ENCODE results near the gene KRTAP10-8. TPM values are rescaled to one million over a fixed set of nuclear protein-coding genes. Genes with fewer than 3 reads are reported as not detected.
A peak's percentile ranks its signal among the peaks of the same experiment; 100 is the strongest.
"Not testable (repeated sequence)": the region's sequence is repeated elsewhere in the genome, so short reads cannot be mapped to it uniquely, and the experiment has no call there.

Gene KRTAP10-8
- total and polyA plus RNA-seq, 4 experiments from 2014 or later: not detected

DNA sequence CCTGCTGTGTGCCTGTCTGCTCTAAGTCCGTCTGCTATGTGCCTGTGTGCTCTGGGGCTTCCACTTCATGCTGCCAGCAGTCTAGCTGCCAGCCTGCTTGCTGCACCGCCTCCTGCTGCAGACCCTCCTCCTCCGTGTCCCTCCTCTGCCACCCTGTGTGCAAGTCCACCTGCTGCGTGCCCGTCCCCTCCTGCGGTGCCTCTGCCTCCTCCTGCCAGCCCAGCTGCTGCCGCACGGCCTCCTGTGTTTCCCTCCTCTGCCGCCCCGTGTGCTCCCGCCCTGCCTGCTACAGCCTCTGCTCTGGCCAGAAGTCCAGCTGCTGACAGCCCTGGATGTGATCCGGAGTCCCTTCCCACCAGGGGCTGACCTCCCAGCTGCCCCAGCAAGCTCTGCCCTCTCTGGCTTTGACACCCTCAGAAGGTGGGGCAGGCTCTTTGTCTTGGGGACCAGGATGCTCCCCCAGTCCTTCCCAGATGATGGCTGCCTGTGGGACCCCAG lies 26.0 kb downstream of the KRTAP10-8 start:
- H3K4me1 ChIP-seq (ENCODE audit: insufficient read depth, low read length); H3K4me1 Mint-ChIP-seq; H3K27ac ChIP-seq (ENCODE audit: low read depth, low read length); H3K27me3 ChIP-seq (ENCODE audit: insufficient read depth, low read length); H3K4me3 Mint-ChIP-seq; CTCF ChIA-PET (ENCODE audit: partially characterized antibody); intact Hi-C loops (cut with micrococcal nuclease); H3K36me3 ChIP-seq (ENCODE audit: insufficient read depth, low read length); H3K9me3 ChIP-seq (ENCODE audit: control insufficient read depth in 1 of 2, low read length in 2 of 2); POLR2A ChIA-PET (ENCODE audit: partially characterized antibody); DNase-seq; H3K4me3 ChIP-seq (ENCODE audit: low read length in 2 of 2): not testable (repeated sequence)
- peak overlapping the region in 1 of 7 donors; percentile 54 for H3K27ac Mint-ChIP-seq
- H3K9me3 Mint-ChIP-seq: peaks cover 5 to 35% (median 18%) of the 10 kb centered on the region in 8 donors
- peaks cover 0 to 12% of the 10 kb centered on the region in 2 donors for H3K36me3 Mint-ChIP-seq
- peaks cover 1 to 13% of the 10 kb centered on the region in 2 donors for H3K27me3 Mint-ChIP-seq

DNA sequence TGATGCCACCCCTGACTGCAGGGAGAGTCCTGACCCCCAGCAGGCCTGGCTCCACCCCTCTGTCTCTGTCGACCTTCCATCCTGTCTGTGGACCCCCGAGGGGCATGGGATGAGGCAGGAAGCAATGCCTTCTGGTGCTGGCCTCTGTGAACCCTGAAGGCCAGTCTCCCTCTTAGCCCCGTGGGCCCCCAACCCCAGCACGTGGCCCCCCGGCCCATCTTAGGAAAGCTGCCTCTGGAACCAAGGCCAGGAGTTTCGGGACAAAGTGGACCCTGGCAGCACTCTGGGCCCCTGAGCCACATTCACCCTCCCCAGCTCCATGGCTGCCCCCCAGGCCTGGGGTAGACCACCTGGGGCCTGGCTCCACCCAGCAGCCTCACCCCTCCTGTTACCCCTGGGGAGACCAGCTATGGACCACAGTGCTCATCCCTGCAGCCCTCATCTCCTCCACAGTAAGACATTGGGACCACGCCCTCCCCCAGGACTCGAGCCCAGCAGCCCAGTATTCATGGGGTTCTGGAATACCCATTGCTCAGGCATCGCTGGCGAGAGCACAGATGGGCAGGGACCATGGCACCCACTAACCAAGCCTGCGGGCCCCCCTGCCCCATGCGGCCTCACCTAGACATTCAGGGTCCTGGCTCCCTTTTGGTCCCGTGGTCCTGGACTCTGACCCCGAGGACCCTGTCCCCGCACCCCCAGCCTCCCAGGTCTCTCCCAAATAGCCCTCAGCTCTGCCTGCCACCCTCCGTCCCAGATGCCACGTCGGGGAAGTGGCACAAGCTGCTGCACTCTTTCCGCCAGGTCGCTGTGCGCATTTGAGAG lies 26.8 kb downstream of the KRTAP10-8 start:
- H3K4me1 ChIP-seq (ENCODE audit: insufficient read depth, low read length); H3K27me3 ChIP-seq (ENCODE audit: insufficient read depth, low read length); DNase-seq; H3K36me3 ChIP-seq (ENCODE audit: insufficient read depth, low read length); CTCF ChIA-PET (ENCODE audit: partially characterized antibody); H3K4me3 ChIP-seq (ENCODE audit: low read length in 2 of 2); intact Hi-C loops (cut with micrococcal nuclease); H3K9me3 ChIP-seq (ENCODE audit: control insufficient read depth in 1 of 2, low read length in 2 of 2); POLR2A ChIA-PET (ENCODE audit: partially characterized antibody); H3K27ac ChIP-seq (ENCODE audit: low read depth, low read length); H3K4me1 Mint-ChIP-seq; H3K4me3 Mint-ChIP-seq: not testable (repeated sequence)
- Mint-ChIP-seq H3K36me3 (peaks cover 4 to 12% of the 10 kb centered on the region in 2 donors), H3K27ac (peak overlapping the region in 1 of 7 donors; percentile 68), H3K9me3 (peaks cover 5 to 35% (median 21%) of the 10 kb centered on the region in 8 donors), H3K27me3 (peaks cover 1 to 13% of the 10 kb centered on the region in 2 donors)

DNA sequence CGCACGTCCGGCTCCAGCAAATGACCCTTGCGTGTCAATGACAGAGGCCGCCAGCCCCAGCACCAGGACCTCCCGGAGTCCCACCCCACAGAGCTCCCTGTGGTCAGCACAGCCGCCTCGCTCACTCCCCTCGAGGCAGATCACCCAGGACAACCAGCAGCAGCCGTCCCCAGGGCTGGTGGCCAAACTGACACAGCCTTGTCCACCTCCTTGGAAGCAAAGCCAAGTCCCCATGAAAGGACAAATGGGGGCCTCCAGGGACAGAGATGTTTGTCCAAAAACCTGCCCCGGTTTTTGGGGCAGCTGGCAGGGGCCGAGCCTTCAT lies 27.4 kb downstream of the KRTAP10-8 start:
- peaks cover 4 to 12% of the 10 kb centered on the region in 2 donors for H3K36me3 Mint-ChIP-seq
- Histone ChIP-seq H3K9me3 (ENCODE audit: control insufficient read depth in 1 of 2, low read length in 2 of 2) (peaks cover 0 to 8% of the 10 kb centered on the region in 2 donors), H3K4me3 (ENCODE audit: low read length in 2 of 2) (no peak overlapping the region), H3K27ac (ENCODE audit: low read depth, low read length) (no peak overlapping the region), H3K27me3 (ENCODE audit: insufficient read depth, low read length) (no peaks in the 10 kb centered on the region), H3K36me3 (ENCODE audit: insufficient read depth, low read length) (no peaks in the 10 kb centered on the region), H3K4me1 (ENCODE audit: insufficient read depth, low read length) (no peaks in the 10 kb centered on the region)
- CTCF ChIA-PET (ENCODE audit: partially characterized antibody): no interaction called here
- H3K9me3 Mint-ChIP-seq: peaks cover 6 to 40% (median 26%) of the 10 kb centered on the region in 8 donors
- DNase-seq: no peak
- peaks cover 1 to 13% of the 10 kb centered on the region in 2 donors for H3K27me3 Mint-ChIP-seq
- H3K4me1 Mint-ChIP-seq: peaks cover 0 to 5% (median 1%) of the 10 kb centered on the region in 4 donors
- POLR2A ChIA-PET (ENCODE audit: partially characterized antibody): no interaction called here
- H3K4me3 Mint-ChIP-seq: no peak overlapping the region
- no peak overlapping the region for H3K27ac Mint-ChIP-seq
- intact Hi-C loops (cut with micrococcal nuclease): no loop called here

DNA sequence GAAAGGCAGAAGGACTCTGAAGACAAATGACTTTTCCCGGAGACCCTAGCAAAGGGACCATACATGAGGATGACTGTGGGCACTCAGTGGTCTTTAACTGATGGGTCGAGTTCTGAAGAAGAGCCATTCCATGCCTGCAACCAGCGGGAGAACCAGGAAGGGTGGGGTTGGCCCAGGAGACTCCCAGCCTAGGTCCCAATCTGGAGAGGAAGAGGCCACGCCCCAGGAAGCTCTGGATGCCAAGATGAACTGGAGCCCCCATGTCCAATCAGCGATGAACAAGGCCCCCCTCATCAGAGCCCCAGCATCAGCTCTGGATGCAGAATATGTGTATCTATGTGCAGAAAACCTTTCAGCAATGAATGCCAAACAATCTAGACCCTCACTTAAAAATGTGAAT lies 28.9 kb downstream of the KRTAP10-8 start:
- Histone ChIP-seq H3K9me3 (ENCODE audit: control insufficient read depth in 1 of 2, low read length in 2 of 2) (peaks cover 0 to 13% of the 10 kb centered on the region in 2 donors), H3K4me3 (ENCODE audit: low read length in 2 of 2) (no peak overlapping the region), H3K36me3 (ENCODE audit: insufficient read depth, low read length) (no peaks in the 10 kb centered on the region), H3K27ac (ENCODE audit: low read depth, low read length) (no peak overlapping the region), H3K4me1 (ENCODE audit: insufficient read depth, low read length) (no peaks in the 10 kb centered on the region), H3K27me3 (ENCODE audit: insufficient read depth, low read length) (no peaks in the 10 kb centered on the region)
- CTCF ChIA-PET (ENCODE audit: partially characterized antibody): no interaction called here
- POLR2A ChIA-PET (ENCODE audit: partially characterized antibody): no interaction called here
- no peak for DNase-seq
- peaks cover 6 to 55% (median 36%) of the 10 kb centered on the region in 8 donors for H3K9me3 Mint-ChIP-seq
- H3K36me3 Mint-ChIP-seq: peaks cover 10 to 20% of the 10 kb centered on the region in 2 donors
- H3K27me3 Mint-ChIP-seq: peaks cover 1 to 13% of the 10 kb centered on the region in 2 donors
- intact Hi-C loops (cut with micrococcal nuclease): no loop called here
- H3K4me3 Mint-ChIP-seq: no peak overlapping the region
- H3K4me1 Mint-ChIP-seq: peaks cover 0 to 5% (median 1%) of the 10 kb centered on the region in 4 donors
- peak overlapping the region in 1 of 7 donors; percentile 17 for H3K27ac Mint-ChIP-seq

DNA sequence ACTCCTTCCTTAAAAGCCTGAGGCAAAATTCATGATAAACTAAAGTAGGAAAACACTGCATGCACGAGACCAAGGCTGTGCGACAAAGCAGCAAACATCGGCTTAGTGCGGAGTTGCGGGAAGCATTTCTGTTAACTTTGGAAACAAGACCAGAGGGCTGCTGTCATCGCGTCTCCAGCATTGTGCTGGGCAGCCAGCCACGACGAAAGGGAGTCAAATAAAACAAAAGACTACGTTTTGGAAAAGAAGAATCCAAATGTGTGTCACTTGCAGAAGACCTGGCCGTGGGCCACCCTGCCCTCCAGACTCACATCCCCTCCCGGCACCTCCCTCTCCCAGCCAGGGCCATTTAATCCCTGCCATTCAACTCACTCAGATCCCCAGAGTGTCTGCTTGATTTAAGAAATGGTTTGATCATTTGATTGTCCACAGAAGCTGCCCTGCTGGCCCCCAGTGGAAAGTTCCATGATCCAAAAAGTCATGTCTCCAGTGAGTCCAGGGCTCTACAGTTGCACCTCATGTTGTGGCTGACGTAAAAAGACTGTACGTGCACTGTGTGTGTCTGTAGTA lies 31.9 kb downstream of the KRTAP10-8 start:
- no peak overlapping the region for H3K27ac ChIP-seq (ENCODE audit: low read depth, low read length)
- CTCF ChIA-PET (ENCODE audit: partially characterized antibody): interaction anchor here (1.3 kb wide), 1 partner anchor 25 kb away, joined by 3 read pairs; no protein-coding TSS in a partner anchor
- intact Hi-C loops (cut with micrococcal nuclease): no loop called here
- POLR2A ChIA-PET (ENCODE audit: partially characterized antibody): no interaction called here
- H3K27ac Mint-ChIP-seq: no peak overlapping the region
- peaks cover 0 to 13% of the 10 kb centered on the region in 2 donors for H3K9me3 ChIP-seq (ENCODE audit: control insufficient read depth in 1 of 2, low read length in 2 of 2)
- H3K36me3 ChIP-seq (ENCODE audit: insufficient read depth, low read length): no peaks in the 10 kb centered on the region
- peaks cover 0 to 7% (median 3%) of the 10 kb centered on the region in 4 donors for H3K4me1 Mint-ChIP-seq
- H3K9me3 Mint-ChIP-seq: peaks cover 6 to 59% (median 37%) of the 10 kb centered on the region in 8 donors
- H3K4me3 Mint-ChIP-seq: peak overlapping the region in 1 of 8 donors; percentile 5
- peaks cover 10 to 23% of the 10 kb centered on the region in 2 donors for H3K36me3 Mint-ChIP-seq
- DNase-seq: no peak
- H3K4me3 ChIP-seq (ENCODE audit: low read length in 2 of 2): no peak overlapping the region
- H3K27me3 ChIP-seq (ENCODE audit: insufficient read depth, low read length): no peaks in the 10 kb centered on the region
- H3K27me3 Mint-ChIP-seq: peaks cover 0 to 10% of the 10 kb centered on the region in 2 donors
- H3K4me1 ChIP-seq (ENCODE audit: insufficient read depth, low read length): no peaks in the 10 kb centered on the region

DNA sequence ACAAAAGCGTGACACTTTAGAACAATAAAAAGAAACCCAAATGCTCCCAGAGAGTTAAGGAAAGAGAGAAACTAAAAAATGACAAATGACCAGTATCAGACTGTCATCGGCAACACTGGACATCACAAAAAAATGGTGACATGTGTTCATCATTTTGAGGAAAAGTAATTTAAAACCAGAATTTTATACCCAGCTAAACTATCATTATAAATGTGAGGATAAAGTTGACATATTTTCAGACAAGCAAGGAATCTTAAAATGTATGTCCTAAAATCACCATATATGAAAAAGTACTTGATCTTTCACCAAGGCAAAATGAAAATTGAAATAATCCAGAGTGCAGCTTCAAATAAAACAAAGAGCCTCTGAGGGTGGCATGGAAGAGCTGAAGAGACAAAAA lies 33.0 kb downstream of the KRTAP10-8 start:
- POLR2A ChIA-PET (ENCODE audit: partially characterized antibody): interaction anchor here (1.1 kb wide), 1 partner anchor 26 kb away, joined by 3 read pairs; no protein-coding TSS in a partner anchor
- peaks cover 10 to 23% of the 10 kb centered on the region in 2 donors for H3K36me3 Mint-ChIP-seq
- peaks cover 0 to 7% (median 3%) of the 10 kb centered on the region in 4 donors for H3K4me1 Mint-ChIP-seq

More for the DNA sequence above, 33.0 kb downstream of the KRTAP10-8 start:
- H3K27me3 ChIP-seq (ENCODE audit: insufficient read depth, low read length): no peaks in the 10 kb centered on the region
- H3K9me3 ChIP-seq (ENCODE audit: control insufficient read depth in 1 of 2, low read length in 2 of 2): peaks cover 0 to 13% of the 10 kb centered on the region in 2 donors
- H3K4me1 ChIP-seq (ENCODE audit: insufficient read depth, low read length): no peaks in the 10 kb centered on the region
- CTCF ChIA-PET (ENCODE audit: partially characterized antibody): interaction anchor here (0.7 to 1.3 kb wide), 2 partner anchors 11 to 134 kb away, joined by 3 read pairs; no protein-coding TSS in a partner anchor
- peaks cover 0 to 8% of the 10 kb centered on the region in 2 donors for H3K27me3 Mint-ChIP-seq
- H3K4me3 ChIP-seq (ENCODE audit: low read length in 2 of 2): no peak overlapping the region
- H3K27ac Mint-ChIP-seq: no peak overlapping the region
- peaks cover 6 to 59% (median 37%) of the 10 kb centered on the region in 8 donors for H3K9me3 Mint-ChIP-seq
- no peak overlapping the region for H3K4me3 Mint-ChIP-seq
- no peak for DNase-seq
- no peak overlapping the region for H3K27ac ChIP-seq (ENCODE audit: low read depth, low read length)
- H3K36me3 ChIP-seq (ENCODE audit: insufficient read depth, low read length): no peaks in the 10 kb centered on the region
- intact Hi-C loops (cut with micrococcal nuclease): no loop called here
